ENCODE data around the gene SEC14L2.

DNA sequence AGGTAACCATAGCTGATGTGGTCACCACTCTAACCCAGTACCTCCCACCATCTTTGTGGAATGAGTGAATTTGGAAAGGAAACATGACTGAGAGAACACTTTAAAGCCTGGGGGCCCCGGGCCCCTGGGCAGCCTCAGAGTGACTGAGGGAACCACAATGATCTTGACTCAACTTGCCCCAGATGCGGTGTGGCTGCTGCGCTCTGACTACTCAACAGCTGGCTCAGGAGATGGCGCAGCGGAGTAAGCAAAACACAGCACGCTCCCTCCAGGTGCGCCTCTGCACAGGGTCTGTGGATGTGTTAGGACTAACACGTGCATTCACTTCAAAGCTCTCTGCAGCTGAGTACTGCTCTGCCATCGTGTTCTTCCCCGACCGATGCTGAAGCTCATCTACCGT lies 15.6 kb upstream of the SEC14L2 start:
- TF ChIP-seq, protein P1, sequence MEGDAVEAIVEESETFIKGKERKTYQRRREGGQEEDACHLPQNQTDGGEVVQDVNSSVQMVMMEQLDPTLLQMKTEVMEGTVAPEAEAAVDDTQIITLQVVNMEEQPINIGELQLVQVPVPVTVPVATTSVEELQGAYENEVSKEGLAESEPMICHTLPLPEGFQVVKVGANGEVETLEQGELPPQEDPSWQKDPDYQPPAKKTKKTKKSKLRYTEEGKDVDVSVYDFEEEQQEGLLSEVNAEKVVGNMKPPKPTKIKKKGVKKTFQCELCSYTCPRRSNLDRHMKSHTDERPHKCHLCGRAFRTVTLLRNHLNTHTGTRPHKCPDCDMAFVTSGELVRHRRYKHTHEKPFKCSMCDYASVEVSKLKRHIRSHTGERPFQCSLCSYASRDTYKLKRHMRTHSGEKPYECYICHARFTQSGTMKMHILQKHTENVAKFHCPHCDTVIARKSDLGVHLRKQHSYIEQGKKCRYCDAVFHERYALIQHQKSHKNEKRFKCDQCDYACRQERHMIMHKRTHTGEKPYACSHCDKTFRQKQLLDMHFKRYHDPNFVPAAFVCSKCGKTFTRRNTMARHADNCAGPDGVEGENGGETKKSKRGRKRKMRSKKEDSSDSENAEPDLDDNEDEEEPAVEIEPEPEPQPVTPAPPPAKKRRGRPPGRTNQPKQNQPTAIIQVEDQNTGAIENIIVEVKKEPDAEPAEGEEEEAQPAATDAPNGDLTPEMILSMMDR (IDR thresholded peaks at IDR 0.05), result no peak
- no peak for TF ChIP-seq POLR2A (IDR thresholded peaks at IDR 0.05)

Data from testis (tissue), 2 donors.